Brain microvascular endothelial cell (primary cell): ENCODE data around the gene BORCS5.

ENCODE experiments used
- DNase-seq: peaks from one replicate; pipeline ENCODE4 v3.0.0-alpha.2; 2020
- H3K27ac ChIP-seq: fragments of 250-450 bp; sonication (Bioruptor Pico); 2 replicates; pipeline ENCODE4 v1.5.1; 2020; ENCODE audit warnings: mild to moderate bottlenecking, moderate library complexity
- H3K27me3 ChIP-seq: fragments of 250-450 bp; sonication (Bioruptor Pico); replicated peaks from 2 replicates; pipeline ENCODE4 v1.5.1; 2020; ENCODE audit warnings: mild to moderate bottlenecking
- H3K36me3 ChIP-seq: fragments of 250-450 bp; sonication (Bioruptor Pico); replicated peaks from 2 replicates; pipeline ENCODE4 v1.5.1; 2020; ENCODE audit warnings: mild to moderate bottlenecking
- H3K4me3 ChIP-seq: 2 replicates; pipeline ENCODE4 v1.5.1; 2011; ENCODE audit warnings: low read depth, mild to moderate bottlenecking, control low read depth, low read length, moderate library complexity
- CTCF ChIP-seq: IDR thresholded peaks from 2 replicates; pipeline ENCODE4 v1.5.1; 2011; ENCODE audit warnings: low read depth, mild to moderate bottlenecking, moderate library complexity, low read length, control low read depth, inconsistent platforms; ENCODE audit errors: missing control alignments
- in situ Hi-C: cut with HindIII; loops from 2 replicates; pipeline ENCODE4 v1.10.0; 2017; ENCODE audit warnings: low sequenced_read_pairs, low pct_ligation_motif_present

The BORCS5 gene

GRCh38 chr12:12447236-12447635, 90.4 kb downstream of the BORCS5 start:
- no peak overlapping the region for H3K4me3 ChIP-seq
- H3K27me3 ChIP-seq, result no peaks in the 10 kb centered on the region
- no peak for DNase-seq
- in situ Hi-C loops, result no loop called here
- TF ChIP-seq CTCF, result no peak
- no peak overlapping the region for H3K27ac ChIP-seq
- no peaks in the 10 kb centered on the region for H3K36me3 ChIP-seq

DNA sequence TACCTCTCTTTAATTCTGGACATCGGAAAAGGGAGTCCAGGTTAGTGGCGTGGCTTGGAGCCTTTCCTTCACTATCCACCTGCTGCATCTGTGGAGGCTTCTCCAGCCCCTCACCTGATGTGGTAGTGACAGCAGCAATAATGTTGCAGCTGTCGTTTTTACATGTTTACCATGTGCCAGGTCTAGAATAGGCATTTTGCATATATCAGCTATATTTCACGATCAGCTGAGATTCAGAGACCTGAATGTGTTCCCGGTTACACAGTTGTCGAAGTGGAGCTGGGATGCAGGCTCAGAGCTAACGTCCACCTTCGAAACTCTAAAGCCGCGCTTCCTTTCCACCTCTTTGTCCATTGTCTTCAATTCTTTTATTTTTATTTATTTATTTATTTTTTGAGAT, 91.0 kb downstream of the BORCS5 start:
- Histone ChIP-seq H3K27me3 (no peaks in the 10 kb centered on the region), H3K4me3 (no peak overlapping the region), H3K36me3 (no peaks in the 10 kb centered on the region), H3K27ac (no peak overlapping the region)
- no peak for DNase-seq
- in situ Hi-C loops, result no loop called here
- TF ChIP-seq CTCF, result no peak

DNA sequence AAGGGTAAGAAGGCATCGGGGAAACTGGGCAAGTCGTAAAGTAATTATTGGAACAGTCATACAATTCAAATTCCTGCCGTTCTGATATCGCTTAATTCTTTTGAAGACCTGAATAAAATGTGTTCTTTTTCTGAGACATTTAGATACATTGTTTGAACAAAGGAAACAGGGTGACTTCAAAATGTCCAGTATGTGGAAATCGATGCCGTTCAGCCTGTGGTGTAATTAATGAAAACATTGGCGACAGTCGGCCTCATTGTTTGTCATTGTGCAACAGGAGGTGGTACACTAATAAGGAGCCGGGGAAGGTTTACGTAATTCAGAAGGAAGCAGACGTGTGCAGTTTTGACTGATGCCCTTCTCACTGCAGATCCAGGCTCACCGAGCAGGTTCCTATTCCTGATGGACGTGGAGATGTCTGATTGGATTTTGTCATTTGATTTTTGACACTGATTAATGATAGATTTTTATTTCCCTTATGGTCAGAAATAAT, 92.7 kb downstream of the BORCS5 start:
- no peak for DNase-seq
- in situ Hi-C loops, result no loop called here
- Histone ChIP-seq H3K36me3 (no peaks in the 10 kb centered on the region), H3K27me3 (no peaks in the 10 kb centered on the region), H3K27ac (no peak overlapping the region), H3K4me3 (no peak overlapping the region)
- no peak for TF ChIP-seq CTCF

DNA sequence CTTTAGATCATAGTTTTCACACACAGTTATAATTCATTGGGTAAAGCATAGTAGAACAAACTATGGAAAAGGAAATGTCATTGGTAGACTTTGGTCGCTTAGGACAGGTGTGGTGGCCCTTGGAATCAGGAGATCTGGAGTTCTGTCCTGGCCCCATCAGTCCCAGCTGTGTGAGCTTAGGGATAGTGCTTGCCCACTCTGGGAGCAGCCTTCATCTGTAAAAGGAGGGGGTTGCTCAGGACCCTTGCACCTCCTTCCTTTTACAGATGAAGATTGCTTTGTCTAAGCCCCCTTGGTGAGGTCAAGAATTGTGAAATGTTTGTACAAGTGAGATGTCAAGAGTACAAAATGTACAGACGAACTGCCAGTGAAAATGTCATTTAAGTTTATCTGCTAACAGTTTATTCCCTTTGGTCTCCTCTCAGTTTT, 93.2 kb downstream of the BORCS5 start:
- no peak for DNase-seq
- Histone ChIP-seq H3K27me3 (no peaks in the 10 kb centered on the region), H3K36me3 (no peaks in the 10 kb centered on the region), H3K4me3 (no peak overlapping the region), H3K27ac (no peak overlapping the region)
- TF ChIP-seq CTCF, result no peak
- in situ Hi-C loops, result no loop called here

GRCh38 chr12:12451098-12451497, 94.2 kb downstream of the BORCS5 start:
- H3K27ac ChIP-seq, result no peak overlapping the region
- no peaks in the 10 kb centered on the region for H3K36me3 ChIP-seq
- TF ChIP-seq CTCF, result no peak
- H3K27me3 ChIP-seq, result no peaks in the 10 kb centered on the region
- DNase-seq, result no peak
- H3K4me3 ChIP-seq, result no peak overlapping the region
- in situ Hi-C loops, result no loop called here

DNA sequence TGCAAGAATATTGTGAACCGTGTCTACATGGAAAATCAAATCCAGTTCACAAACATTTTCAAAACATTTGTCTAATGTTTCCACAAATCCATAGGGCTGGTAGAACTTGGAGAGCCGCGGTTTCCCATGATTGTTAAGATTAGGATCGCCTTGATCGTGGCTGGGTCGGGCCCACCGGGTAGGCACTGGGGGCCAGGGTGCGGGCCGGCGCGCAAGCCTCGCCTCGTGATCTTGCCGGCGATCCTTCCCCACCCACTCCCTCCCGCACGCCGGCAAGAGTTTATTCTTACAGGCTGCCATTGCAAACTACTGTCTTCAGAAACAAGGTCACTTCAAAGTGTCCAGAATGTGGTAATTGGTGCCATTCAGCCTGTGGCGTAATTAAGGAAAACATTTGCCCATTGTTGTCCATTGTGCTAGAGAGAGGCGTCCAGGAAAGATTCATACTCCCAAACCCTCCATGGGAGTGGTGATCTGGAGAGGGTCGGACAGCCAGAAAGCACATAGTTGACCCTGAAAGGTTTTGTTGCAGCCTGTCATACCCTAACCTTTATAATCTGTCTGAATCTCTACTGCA, 95.5 kb downstream of the BORCS5 start:
- no peaks in the 10 kb centered on the region for H3K27me3 ChIP-seq
- in situ Hi-C loops, result no loop called here
- TF ChIP-seq CTCF, result no peak
- no peak for DNase-seq
- H3K36me3 ChIP-seq, result no peaks in the 10 kb centered on the region
- no peak overlapping the region for H3K27ac ChIP-seq
- H3K4me3 ChIP-seq, result no peak overlapping the region
